Naive thymus-derived CD8-positive, alpha-beta T cell (primary cell): Measurements from ENCODE around the gene HLF. TPM values are rescaled to one million over a fixed set of nuclear protein-coding genes. Genes with fewer than 3 reads are reported as not detected.

Experiments
- ATAC-seq, 2 donors: fragments of 150-1000 bp; cut with Tn5 transposase in 1 of 2; sonication (Bioruptor Pico), chemical (Tn5 transposase) in 1 of 2; 1 replicate in 1 of 2; 2 replicates in 1 of 2; pipeline ENCODE4 v1.10.0; 2021; ENCODE audit warnings: mild to moderate bottlenecking in 2 of 2, moderate library complexity in 2 of 2
- POLR2A ChIA-PET: fragments of 350-600 bp; sonication (Branson Sonifier 250); formaldehyde crosslinking; loops from one replicate; lab custom pipeline; 2021; ENCODE audit warnings: antibody characterized with exemption; lab: Charles Lee
- DNase-seq, 10 donors: peaks; one replicate each; pipeline versions ENCODE4 v3.0.0 to v3.0.0-alpha.2; 2020 to 2022
- H3K27ac Mint-ChIP-seq, 10 donors: one replicate each; pipeline ENCODE4 v1.8.0; 2020 to 2022; ENCODE audit warnings: mild to moderate bottlenecking in 10 of 10, mixed read lengths in 10 of 10, moderate library complexity in 4 of 10, inconsistent platforms in 1 of 10
- H3K27me3 Mint-ChIP-seq, 5 donors: one replicate each; pipeline ENCODE4 v1.8.0; 2021 to 2022; ENCODE audit warnings: mixed read lengths in 5 of 5
- H3K36me3 Mint-ChIP-seq, 3 donors: one replicate each; pipeline ENCODE4 v1.8.0; 2020 to 2022; ENCODE audit warnings: mixed read lengths in 3 of 3, mild to moderate bottlenecking in 2 of 3, inconsistent platforms in 1 of 3
- H3K4me1 Mint-ChIP-seq, 4 donors: one replicate each; pipeline ENCODE4 v1.8.0; 2021 to 2022; ENCODE audit warnings: mixed read lengths in 4 of 4
- H3K4me3 Mint-ChIP-seq, 10 donors: one replicate each; pipeline ENCODE4 v1.8.0; 2020 to 2022; ENCODE audit warnings: mild to moderate bottlenecking in 10 of 10, mixed read lengths in 10 of 10, moderate library complexity in 6 of 10, inconsistent platforms in 1 of 10
- H3K9me3 Mint-ChIP-seq, 9 donors: one replicate each; pipeline ENCODE4 v1.8.0; 2020 to 2022; ENCODE audit warnings: mixed read lengths in 9 of 9, mild to moderate bottlenecking in 3 of 9, inconsistent platforms in 1 of 9, moderate library complexity in 1 of 9
- polyA plus RNA-seq, 3 donors: library from polyadenylated mRNA; unstranded; fragments of 300-500 nt; fragmentation: Illumina TruSeq; gene quantifications; one replicate each; pipeline ENCODE4 v1.2.3, GENCODE V29; 2021
- total RNA-seq, 8 experiments: library from RNA in 2 of 8; stranded (reverse) in 2 of 8; gene quantifications; one replicate each; pipeline ENCODE4 v1.2.3 and lab custom pipeline; 2021 to 2026

Gene HLF
- total and polyA plus RNA-seq, 5 experiments from 2014 or later = 0.03 to 0.49 (median 0.49) TPM; not detected in 2

DNA sequence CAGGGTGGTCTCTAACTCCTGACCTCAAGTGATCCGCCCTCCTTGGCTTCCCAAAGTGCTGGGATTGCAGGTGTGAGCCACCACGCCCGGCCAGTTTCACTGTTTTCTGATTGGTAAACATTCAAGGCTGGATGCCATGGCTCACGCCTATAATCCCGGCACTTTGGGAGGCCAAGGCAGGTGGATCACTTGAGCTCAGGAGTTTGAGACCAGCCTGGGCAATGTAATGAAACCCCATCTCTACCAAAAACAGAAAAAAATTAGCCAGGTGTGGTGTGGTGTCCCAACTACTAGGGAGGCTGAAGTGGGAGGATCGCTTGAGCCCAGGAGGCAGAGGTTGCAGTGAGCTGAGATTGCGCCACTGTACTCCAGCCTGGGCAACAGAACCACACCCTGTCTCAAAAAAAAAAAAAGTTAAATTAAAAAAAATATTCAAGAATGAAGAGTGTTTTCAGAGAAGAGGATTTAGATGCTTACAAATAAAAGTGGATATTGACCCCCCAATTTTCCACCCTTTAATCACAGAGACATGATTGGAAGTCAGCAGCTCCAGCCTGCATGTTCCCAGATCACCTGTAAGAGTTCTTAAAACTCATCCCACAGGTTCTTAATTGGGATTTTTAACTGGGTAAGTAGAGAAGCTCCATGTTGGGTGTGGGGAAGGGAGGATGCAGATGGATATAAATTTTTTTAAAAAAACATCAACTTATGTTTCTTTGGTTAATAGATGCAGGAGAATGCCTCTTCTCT lies 23.8 kb downstream of the HLF start:
- no peak overlapping the region for H3K4me3 Mint-ChIP-seq
- H3K27me3 Mint-ChIP-seq = no peaks in the 10 kb centered on the region
- POLR2A ChIA-PET = interaction anchor here (0.7 kb wide), 1 partner anchor 1226 kb away, joined by 4 read pairs; no protein-coding TSS in a partner anchor
- no peaks in the 10 kb centered on the region for H3K9me3 Mint-ChIP-seq
- peaks cover 6 to 11% (median 9%) of the 10 kb centered on the region in 4 donors for H3K4me1 Mint-ChIP-seq
- H3K36me3 Mint-ChIP-seq = peaks cover 0 to 1% (median 0%) of the 10 kb centered on the region in 3 donors
- ATAC-seq (no peak), DNase-seq (no peak)
- H3K27ac Mint-ChIP-seq = no peak overlapping the region

DNA sequence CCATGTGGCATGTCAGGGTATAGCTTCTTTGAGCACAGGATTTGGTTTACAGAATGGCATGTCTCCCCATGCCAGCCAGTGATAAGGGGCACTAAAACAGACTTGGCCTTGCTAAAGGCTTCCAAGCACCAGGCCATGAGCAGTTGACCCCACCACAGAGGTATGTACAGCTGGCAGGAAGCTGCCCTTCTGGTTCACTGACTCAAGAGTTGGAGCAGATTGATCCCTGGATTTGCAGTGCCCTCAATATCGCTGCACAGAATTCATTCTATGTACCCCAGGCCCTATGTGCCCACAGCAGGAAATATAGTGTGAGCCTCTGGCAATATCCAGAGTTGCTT lies 24.3 kb downstream of the HLF start:
- ATAC-seq (no peak), DNase-seq (no peak)
- Mint-ChIP-seq H3K4me3 (no peak overlapping the region), H3K36me3 (peaks cover 0 to 1% (median 0%) of the 10 kb centered on the region in 3 donors), H3K27me3 (peaks cover 0 to 3% (median 0%) of the 10 kb centered on the region in 5 donors), H3K27ac (no peak overlapping the region), H3K4me1 (peaks cover 4 to 10% (median 9%) of the 10 kb centered on the region in 4 donors), H3K9me3 (no peaks in the 10 kb centered on the region)
- POLR2A ChIA-PET = interaction anchor here (0.7 kb wide), 1 partner anchor 1227 kb away, joined by 4 read pairs; no protein-coding TSS in a partner anchor

DNA sequence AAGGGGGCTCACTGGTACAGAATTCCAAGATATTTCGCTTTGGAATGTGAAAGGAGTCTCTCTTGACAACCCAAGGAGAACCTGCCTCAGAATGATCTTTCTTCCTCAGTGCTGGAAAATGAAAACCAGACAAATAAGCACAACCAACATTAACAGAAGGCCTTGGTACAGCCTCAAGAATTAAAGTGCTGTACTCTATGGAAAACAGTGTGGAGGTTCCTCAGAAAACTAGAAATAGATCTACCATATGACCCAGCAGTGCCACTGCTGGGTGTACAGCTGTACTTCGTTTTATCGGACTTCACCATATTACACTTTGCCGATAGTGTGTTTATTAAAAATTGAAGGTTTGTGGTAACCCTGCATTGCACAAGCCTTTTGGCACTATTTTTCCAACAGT lies 25.2 kb downstream of the HLF start:
- H3K9me3 Mint-ChIP-seq = no peaks in the 10 kb centered on the region
- H3K27ac Mint-ChIP-seq = no peak overlapping the region
- no peak overlapping the region for H3K4me3 Mint-ChIP-seq
- POLR2A ChIA-PET = no interaction called here
- H3K4me1 Mint-ChIP-seq = peaks cover 0 to 9% (median under 1%) of the 10 kb centered on the region in 4 donors
- H3K36me3 Mint-ChIP-seq = peaks cover 0 to 1% (median 0%) of the 10 kb centered on the region in 3 donors
- ATAC-seq = no peak
- peaks cover 0 to 5% (median 2%) of the 10 kb centered on the region in 5 donors for H3K27me3 Mint-ChIP-seq
- no peak for DNase-seq

DNA sequence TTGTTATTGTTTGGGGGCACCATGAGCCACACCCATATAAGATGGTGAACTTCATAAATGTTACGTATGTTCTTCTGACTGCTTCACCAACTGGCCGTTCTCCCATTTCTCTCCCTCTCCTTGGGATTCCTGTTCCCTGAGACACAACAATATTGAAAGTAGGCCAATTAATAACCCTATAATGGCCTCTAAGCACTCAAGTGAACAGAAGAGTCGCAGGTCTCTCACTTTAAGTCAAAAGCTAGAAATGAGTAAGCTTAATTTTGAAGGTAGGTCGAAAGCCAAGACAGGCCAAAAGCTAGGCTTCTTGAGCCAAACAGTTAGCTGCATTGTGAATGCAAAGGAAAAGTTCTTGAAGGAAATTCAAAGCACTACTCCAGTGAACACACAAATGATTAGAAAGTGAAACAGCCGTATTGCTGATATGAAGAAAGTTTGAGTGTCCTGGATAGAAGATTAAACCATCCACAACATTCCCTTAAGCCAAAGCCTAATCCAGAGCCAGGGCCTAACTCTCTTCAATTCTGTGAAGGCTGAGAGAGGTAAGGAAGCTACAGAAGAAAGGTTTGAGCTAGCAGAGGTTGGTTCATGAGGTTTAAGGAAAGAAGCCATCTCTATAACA lies 25.8 kb downstream of the HLF start:
- DNase-seq (no peak), ATAC-seq (no peak)
- Mint-ChIP-seq H3K27ac (no peak overlapping the region), H3K4me1 (peaks cover 0 to 12% (median 0%) of the 10 kb centered on the region in 4 donors), H3K27me3 (peaks cover 0 to 11% (median 4%) of the 10 kb centered on the region in 5 donors), H3K9me3 (no peaks in the 10 kb centered on the region), H3K36me3 (peaks cover 0 to 1% (median 0%) of the 10 kb centered on the region in 3 donors), H3K4me3 (no peak overlapping the region)
- POLR2A ChIA-PET = no interaction called here

DNA sequence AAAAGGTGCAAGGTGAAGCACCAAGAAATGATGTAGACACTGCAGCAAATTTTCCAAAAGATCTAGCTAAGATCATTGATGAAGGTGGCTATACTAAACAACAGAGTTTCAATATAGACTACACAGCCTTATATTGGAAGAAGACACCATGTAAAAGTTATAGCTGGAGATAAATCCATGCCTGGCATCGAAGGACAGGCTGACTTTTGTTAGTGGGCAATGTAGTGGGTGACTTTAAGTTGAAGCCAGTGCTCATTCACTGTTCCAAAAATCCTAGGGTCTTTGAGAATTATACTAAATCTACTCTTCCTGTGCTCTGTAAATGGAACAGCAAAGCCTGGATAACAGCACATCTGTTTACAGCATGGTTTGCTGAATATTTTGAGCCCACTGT lies 26.4 kb downstream of the HLF start:
- Mint-ChIP-seq H3K27me3 (peaks cover 0 to 12% (median 4%) of the 10 kb centered on the region in 5 donors), H3K27ac (no peak overlapping the region), H3K9me3 (no peaks in the 10 kb centered on the region), H3K36me3 (no peaks in the 10 kb centered on the region), H3K4me3 (no peak overlapping the region), H3K4me1 (peaks cover 0 to 12% (median 0%) of the 10 kb centered on the region in 4 donors)
- ATAC-seq = no peak
- POLR2A ChIA-PET = no interaction called here
- DNase-seq = no peak

DNA sequence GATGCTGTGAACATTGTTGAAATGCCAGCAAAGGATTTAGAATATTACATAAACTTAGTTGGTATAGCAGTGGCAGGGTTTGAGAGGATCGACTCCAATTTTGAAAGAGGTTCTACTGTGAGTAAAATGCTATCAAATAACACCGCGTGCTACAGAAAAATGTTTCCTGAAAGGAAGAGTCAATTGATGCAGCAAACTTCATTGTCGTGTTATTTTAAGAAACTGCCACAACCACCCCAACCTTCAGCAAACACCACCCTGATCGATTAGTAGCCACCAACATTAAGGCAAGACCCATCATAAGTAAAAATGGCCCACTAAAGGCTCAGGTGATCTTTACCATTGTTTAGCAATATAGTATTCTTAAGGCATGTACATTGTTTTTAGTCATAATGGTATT lies 27.3 kb downstream of the HLF start:
- POLR2A ChIA-PET = no interaction called here
- Mint-ChIP-seq H3K27ac (no peak overlapping the region), H3K4me3 (no peak overlapping the region), H3K36me3 (no peaks in the 10 kb centered on the region), H3K9me3 (no peaks in the 10 kb centered on the region), H3K27me3 (peaks cover 0 to 12% (median 4%) of the 10 kb centered on the region in 5 donors), H3K4me1 (peaks cover 0 to 12% (median 0%) of the 10 kb centered on the region in 4 donors)
- ATAC-seq (no peak), DNase-seq (no peak)

DNA sequence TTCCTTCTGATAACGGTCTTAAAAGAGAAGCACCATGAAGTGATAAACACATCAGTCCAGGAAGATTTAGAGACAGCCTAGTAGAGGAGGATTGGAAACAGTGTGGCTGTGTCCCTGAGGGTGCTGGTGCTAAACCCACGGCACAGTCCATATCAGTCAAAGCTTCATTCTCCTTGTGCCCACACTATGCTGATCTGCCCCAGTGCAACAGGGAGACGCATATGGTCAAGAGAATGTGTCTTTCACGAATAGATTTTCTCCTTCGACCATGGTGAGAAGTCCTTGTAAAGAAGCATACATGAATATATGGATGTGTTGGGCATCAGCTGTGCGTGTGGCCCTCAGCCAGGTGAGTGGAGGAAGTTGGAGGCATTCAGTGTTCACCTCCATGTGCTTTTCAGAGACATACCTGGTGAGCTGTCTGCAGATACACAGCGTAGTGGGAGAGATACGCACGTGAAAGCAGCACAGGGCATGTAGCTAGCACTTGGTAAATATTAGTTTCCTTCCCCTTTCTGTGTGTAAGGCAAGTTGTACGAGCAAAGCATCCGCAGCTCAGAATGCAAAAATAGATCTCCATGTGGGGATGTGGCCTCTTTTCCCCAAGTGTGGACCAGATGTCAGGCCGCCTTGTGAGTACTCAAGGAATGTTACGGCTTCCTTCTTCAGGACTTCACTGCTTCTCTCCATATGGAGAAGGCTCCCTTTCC lies 29.4 kb downstream of the HLF start:
- peaks cover 0 to 12% (median 4%) of the 10 kb centered on the region in 5 donors for H3K27me3 Mint-ChIP-seq
- H3K4me3 Mint-ChIP-seq = no peak overlapping the region
- POLR2A ChIA-PET = no interaction called here
- no peak for ATAC-seq
- no peaks in the 10 kb centered on the region for H3K9me3 Mint-ChIP-seq
- DNase-seq = no peak
- no peaks in the 10 kb centered on the region for H3K36me3 Mint-ChIP-seq
- H3K27ac Mint-ChIP-seq = no peak overlapping the region
- peaks cover 0 to 12% (median 0%) of the 10 kb centered on the region in 4 donors for H3K4me1 Mint-ChIP-seq

DNA sequence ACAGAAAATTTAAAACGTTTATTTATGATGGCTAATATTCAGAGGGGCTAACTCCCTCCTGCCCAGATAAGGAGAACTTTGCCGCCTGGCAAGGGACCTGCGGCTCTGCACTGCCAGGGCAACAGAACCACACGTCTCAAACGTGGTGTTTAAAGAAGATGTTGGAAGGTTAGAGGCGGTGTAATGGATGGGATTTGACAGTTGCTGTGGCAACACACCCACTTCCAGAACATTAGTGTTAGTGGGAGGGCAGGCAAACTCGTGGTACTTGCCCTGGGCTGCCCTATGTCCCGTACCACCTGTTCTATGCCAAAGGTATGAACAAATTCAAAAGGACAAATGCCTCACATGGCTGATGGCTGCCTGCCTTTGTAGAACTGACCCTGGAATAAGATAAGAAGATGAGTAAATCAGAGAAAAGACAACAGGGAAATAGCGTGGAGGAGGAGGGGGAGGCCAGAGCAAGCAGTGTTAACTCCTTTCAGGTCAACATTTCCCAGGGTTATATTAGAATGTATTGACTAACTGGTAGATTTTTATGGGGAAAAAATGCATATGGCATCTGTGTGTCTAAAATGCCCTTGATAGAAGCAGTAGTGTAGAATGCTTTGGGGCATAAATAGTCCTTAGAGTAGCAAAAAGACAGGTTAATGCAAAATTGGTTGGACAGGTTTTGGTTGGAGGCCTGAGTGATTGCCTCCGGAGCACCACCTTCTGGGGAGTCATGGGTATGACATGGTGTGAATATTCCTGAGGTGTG lies 30.8 kb downstream of the HLF start:
- POLR2A ChIA-PET = no interaction called here
- peaks cover 0 to 12% (median 5%) of the 10 kb centered on the region in 5 donors for H3K27me3 Mint-ChIP-seq
- peaks cover 0 to 12% (median 0%) of the 10 kb centered on the region in 4 donors for H3K4me1 Mint-ChIP-seq
- ATAC-seq = peak; percentile 66 to 74
- no peak overlapping the region for H3K4me3 Mint-ChIP-seq
- no peaks in the 10 kb centered on the region for H3K9me3 Mint-ChIP-seq
- peak; percentile 14 to 69 (median 43) for DNase-seq
- no peak overlapping the region for H3K27ac Mint-ChIP-seq
- H3K36me3 Mint-ChIP-seq = no peaks in the 10 kb centered on the region

DNA sequence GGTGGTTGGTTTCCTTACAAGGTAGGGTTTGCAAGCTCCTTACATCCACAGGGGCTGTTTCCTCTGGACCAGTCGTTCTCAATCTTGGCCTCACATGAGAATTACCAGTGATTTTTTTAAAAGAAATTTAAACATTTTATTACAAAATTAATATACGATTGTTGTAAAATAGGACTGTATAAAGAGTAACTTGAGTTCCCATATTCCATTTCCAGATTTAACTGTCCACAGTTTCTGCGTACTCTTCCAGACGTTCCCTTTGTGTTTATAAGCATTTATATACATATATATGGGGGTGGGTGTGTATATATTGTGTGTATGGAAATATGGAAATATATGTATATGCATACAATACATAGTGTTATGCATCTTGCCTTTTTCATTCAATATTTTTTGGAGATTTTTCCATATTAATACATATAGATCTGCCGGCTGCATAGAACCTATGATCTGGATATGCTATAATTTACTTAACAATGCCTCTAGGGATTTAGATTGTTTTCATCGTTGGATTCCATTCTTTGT lies 31.5 kb downstream of the HLF start:
- Mint-ChIP-seq H3K4me1 (peaks cover 0 to 12% (median 0%) of the 10 kb centered on the region in 4 donors), H3K27me3 (peaks cover 0 to 12% (median 5%) of the 10 kb centered on the region in 5 donors), H3K9me3 (no peaks in the 10 kb centered on the region), H3K4me3 (no peak overlapping the region), H3K27ac (no peak overlapping the region), H3K36me3 (no peaks in the 10 kb centered on the region)
- POLR2A ChIA-PET = interaction anchor here (0.9 kb wide), 1 partner anchor 58 kb away, joined by 3 read pairs; no protein-coding TSS in a partner anchor
- DNase-seq (no peak), ATAC-seq (no peak)

DNA sequence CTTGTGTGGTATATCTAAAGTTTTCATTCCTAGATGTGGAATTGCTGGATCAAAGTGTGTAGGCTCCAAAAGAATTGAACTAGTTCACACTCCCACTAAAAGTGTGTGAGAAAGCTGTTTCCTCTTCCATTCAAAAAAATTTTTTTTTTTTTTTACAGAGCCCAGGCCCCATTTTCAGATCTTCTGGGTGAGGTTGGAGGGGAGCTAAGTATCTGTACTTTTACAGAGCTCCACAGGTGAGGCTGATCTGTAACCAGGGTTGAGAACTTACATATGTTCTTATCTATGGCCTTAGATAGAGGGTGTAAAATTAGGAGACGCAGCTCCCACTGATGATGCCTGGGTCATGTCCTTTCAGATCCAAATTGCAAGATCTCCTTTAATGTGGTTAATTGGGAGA lies 31.9 kb downstream of the HLF start:
- no peaks in the 10 kb centered on the region for H3K9me3 Mint-ChIP-seq
- H3K27ac Mint-ChIP-seq = no peak overlapping the region
- DNase-seq (no peak), ATAC-seq (no peak)
- no peak overlapping the region for H3K4me3 Mint-ChIP-seq
- H3K4me1 Mint-ChIP-seq = peaks cover 0 to 12% (median 0%) of the 10 kb centered on the region in 4 donors
- POLR2A ChIA-PET = interaction anchor here (0.9 kb wide), 1 partner anchor 58 kb away, joined by 3 read pairs; no protein-coding TSS in a partner anchor
- H3K27me3 Mint-ChIP-seq = peaks cover 0 to 12% (median 5%) of the 10 kb centered on the region in 5 donors
- no peaks in the 10 kb centered on the region for H3K36me3 Mint-ChIP-seq

DNA sequence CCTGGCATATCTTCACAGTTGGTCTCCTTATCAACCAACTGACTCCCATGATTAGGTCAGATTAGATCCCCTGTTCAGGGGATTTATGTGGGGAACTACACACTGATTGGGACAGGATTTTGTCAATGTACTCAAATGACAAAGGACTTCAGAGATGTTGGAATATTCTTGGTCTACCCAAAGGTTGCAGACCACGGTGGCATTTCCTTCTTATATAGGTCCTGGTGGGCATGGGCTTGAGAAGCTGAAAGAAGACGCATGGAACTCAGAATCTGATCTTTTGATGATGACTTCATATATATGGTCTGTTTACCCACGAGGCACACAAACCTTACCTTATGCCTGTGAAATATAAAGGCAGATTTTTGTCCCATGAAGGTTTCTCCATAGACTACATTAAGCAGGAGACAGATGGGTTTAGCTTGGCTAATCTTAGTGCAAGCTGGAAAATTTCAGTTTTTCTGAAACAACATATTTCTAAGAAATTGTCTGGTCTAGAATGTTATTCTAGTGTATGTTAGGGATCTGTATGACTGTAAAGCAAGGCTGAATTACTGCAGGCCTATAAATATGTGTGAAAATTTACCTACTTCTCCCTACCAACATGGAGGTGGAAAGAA lies 33.5 kb downstream of the HLF start:
- Mint-ChIP-seq H3K36me3 (no peaks in the 10 kb centered on the region), H3K4me3 (no peak overlapping the region), H3K27ac (no peak overlapping the region), H3K9me3 (no peaks in the 10 kb centered on the region), H3K27me3 (peaks cover 0 to 12% (median 5%) of the 10 kb centered on the region in 5 donors), H3K4me1 (peaks cover 0 to 12% (median 0%) of the 10 kb centered on the region in 4 donors)
- ATAC-seq (no peak), DNase-seq (no peak)
- POLR2A ChIA-PET = no interaction called here
